Measurements from ENCODE around the gene PDS5B. TPM values are rescaled to one million over a fixed set of nuclear protein-coding genes. Genes with fewer than 3 reads are reported as not detected.

Gene PDS5B
- total RNA-seq, 1 experiment from 2014 or later: 26.5 TPM

DNA sequence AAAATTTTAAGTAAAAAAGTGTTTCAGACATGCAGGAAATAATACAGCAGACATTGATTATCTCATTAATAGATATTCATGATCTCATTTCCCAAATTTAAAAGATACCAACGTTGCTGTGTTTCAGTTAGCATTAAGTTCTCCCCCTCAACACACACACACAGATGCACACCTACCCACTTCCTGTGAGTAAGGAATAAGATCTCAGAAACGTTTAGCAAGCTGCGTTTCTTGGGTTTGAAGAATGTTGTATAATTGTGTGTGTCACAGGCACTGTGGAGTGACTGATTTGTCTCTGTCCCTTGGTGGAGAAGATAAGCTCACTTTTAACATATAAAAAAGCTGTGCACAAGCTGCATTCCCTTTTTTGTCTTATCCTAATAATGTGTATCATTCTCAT is 196.8 kb downstream of the PDS5B start:
- no peaks in the 10 kb centered on the region for H3K27me3 ChIP-seq (ENCODE audit: insufficient read depth, low read length)
- DNase-seq (ENCODE audit: low read depth, low spot score): no peak
- POLR2A ChIA-PET: no interaction called here
- no peaks in the 10 kb centered on the region for H3K9me2 ChIP-seq (ENCODE audit: insufficient read depth)
- no peak overlapping the region for H2AFZ ChIP-seq (ENCODE audit: low read depth, low read length, poor library complexity, severe bottlenecking)
- intact Hi-C loops (cut with micrococcal nuclease): no loop called here
- RAD21 ChIA-PET (ENCODE audit: low non-redundant PET in 1 of 2, low total read pairs in 2 of 2, uncharacterized antibody in 2 of 2, unreplicated experiment in 2 of 2): no interaction called here
- H3K9me3 ChIP-seq (ENCODE audit: control insufficient read depth in 1 of 2, insufficient read depth in 1 of 2, low read depth in 1 of 2, low read length in 2 of 2): no peaks in the 10 kb centered on the region
- CTCF ChIA-PET: no interaction called here
- BruUV-seq (replicated peaks): no TSS peak
- no peak for ATAC-seq
- no peaks in the 10 kb centered on the region for H4K20me1 ChIP-seq (ENCODE audit: insufficient read depth)
- TF ChIP-seq ELF1 (IDR thresholded peaks at IDR 0.05; ENCODE audit: borderline replicate concordance, low read depth) (no peak), EZH2phosphoT487 (IDR thresholded peaks at IDR 0.05; ENCODE audit: borderline replicate concordance) (no peak), YY1 (IDR thresholded peaks at IDR 0.05; ENCODE audit: extremely low read depth, insufficient replicate concordance, low read depth, low read length) (no peak), POLR2A (IDR thresholded peaks at IDR 0.05; ENCODE audit: borderline replicate concordance, extremely low read depth, insufficient read depth, insufficient read length) (no peak), EZH2 (IDR thresholded peaks at IDR 0.05) (no peak), ZBTB33 (IDR thresholded peaks at IDR 0.05; ENCODE audit: extremely low read depth, insufficient replicate concordance, low read length) (no peak), SRF (IDR thresholded peaks at IDR 0.05; ENCODE audit: low read depth) (no peak), ZFX (IDR thresholded peaks at IDR 0.05) (no peak)
- H3K4me2 ChIP-seq (ENCODE audit: low read length): no peak overlapping the region
- no peak overlapping the region for H3K9ac ChIP-seq (ENCODE audit: low read length)
- H3K4me1 ChIP-seq (ENCODE audit: control insufficient read depth in 1 of 2, insufficient read depth in 2 of 2, low read length in 2 of 2): no peaks in the 10 kb centered on the region
- H3K27ac ChIP-seq (ENCODE audit: low read depth, low read length): no peak overlapping the region
- no peak overlapping the region for H3K4me3 ChIP-seq (replicated peaks in 1 of 2; ENCODE audit: low read depth in 1 of 2, low read length in 2 of 2)
- H3K79me2 ChIP-seq (ENCODE audit: insufficient read depth, low read length): no peaks in the 10 kb centered on the region
- no peaks in the 10 kb centered on the region for H3K36me3 ChIP-seq (ENCODE audit: control insufficient read depth in 1 of 2, insufficient read depth in 2 of 2, low read length in 2 of 2)

GRCh38 chr13:32790731-32791130 is 204.5 kb downstream of the PDS5B start:
- H4K20me1 ChIP-seq (ENCODE audit: insufficient read depth): no peaks in the 10 kb centered on the region
- RAD21 ChIA-PET (ENCODE audit: low non-redundant PET in 1 of 2, low total read pairs in 2 of 2, uncharacterized antibody in 2 of 2, unreplicated experiment in 2 of 2): no interaction called here
- intact Hi-C loops (cut with micrococcal nuclease): no loop called here
- H3K27me3 ChIP-seq (ENCODE audit: insufficient read depth, low read length): no peaks in the 10 kb centered on the region
- POLR2A ChIA-PET: no interaction called here
- no peak overlapping the region for H3K9ac ChIP-seq (ENCODE audit: low read length)
- no peaks in the 10 kb centered on the region for H3K79me2 ChIP-seq (ENCODE audit: insufficient read depth, low read length)
- no peak for TF ChIP-seq ZNF274 (IDR thresholded peaks at IDR 0.05; ENCODE audit: low read depth, low read length)
- TF ChIP-seq, protein P1, sequence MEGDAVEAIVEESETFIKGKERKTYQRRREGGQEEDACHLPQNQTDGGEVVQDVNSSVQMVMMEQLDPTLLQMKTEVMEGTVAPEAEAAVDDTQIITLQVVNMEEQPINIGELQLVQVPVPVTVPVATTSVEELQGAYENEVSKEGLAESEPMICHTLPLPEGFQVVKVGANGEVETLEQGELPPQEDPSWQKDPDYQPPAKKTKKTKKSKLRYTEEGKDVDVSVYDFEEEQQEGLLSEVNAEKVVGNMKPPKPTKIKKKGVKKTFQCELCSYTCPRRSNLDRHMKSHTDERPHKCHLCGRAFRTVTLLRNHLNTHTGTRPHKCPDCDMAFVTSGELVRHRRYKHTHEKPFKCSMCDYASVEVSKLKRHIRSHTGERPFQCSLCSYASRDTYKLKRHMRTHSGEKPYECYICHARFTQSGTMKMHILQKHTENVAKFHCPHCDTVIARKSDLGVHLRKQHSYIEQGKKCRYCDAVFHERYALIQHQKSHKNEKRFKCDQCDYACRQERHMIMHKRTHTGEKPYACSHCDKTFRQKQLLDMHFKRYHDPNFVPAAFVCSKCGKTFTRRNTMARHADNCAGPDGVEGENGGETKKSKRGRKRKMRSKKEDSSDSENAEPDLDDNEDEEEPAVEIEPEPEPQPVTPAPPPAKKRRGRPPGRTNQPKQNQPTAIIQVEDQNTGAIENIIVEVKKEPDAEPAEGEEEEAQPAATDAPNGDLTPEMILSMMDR (IDR thresholded peaks at IDR 0.05 in 2 of 3, conservative IDR thresholded peaks at IDR 0.05 in 1 of 3; ENCODE audit: borderline replicate concordance in 1 of 3, insufficient read depth in 1 of 3, low read depth in 2 of 3, low read length in 2 of 3): peak in 2 of 3 experiments; percentile 19 to 40; a peak in 3 of 6 replicates
- no TSS peak for BruUV-seq (replicated peaks)
- no peaks in the 10 kb centered on the region for H3K9me2 ChIP-seq (ENCODE audit: insufficient read depth)
- no peak overlapping the region for H3K27ac ChIP-seq (ENCODE audit: low read depth, low read length)
- H2AFZ ChIP-seq (ENCODE audit: low read depth, low read length, poor library complexity, severe bottlenecking): no peak overlapping the region
- CTCF ChIA-PET: no interaction called here
- no peaks in the 10 kb centered on the region for H3K9me3 ChIP-seq (ENCODE audit: control insufficient read depth in 1 of 2, insufficient read depth in 1 of 2, low read depth in 1 of 2, low read length in 2 of 2)
- no peak overlapping the region for H3K4me3 ChIP-seq (replicated peaks in 1 of 2; ENCODE audit: low read depth in 1 of 2, low read length in 2 of 2)
- H3K4me1 ChIP-seq (ENCODE audit: control insufficient read depth in 1 of 2, insufficient read depth in 2 of 2, low read length in 2 of 2): peaks cover 0 to 4% of the 10 kb centered on the region in 2 experiments; a peak in 1 of 4 replicates
- DNase-seq (ENCODE audit: low read depth, low spot score): no peak
- H3K36me3 ChIP-seq (ENCODE audit: control insufficient read depth in 1 of 2, insufficient read depth in 2 of 2, low read length in 2 of 2): no peaks in the 10 kb centered on the region
- H3K4me2 ChIP-seq (ENCODE audit: low read length): no peak overlapping the region
- peak; percentile 81 for ATAC-seq

All from HCT116 (cell line).